Fibroblast of lung (primary cell): ENCODE results near the gene CIB2.

Experiments used
- EZH2 ChIP-seq: IDR thresholded peaks from 2 replicates; pipeline ENCODE4 v1.5.1; 2012; ENCODE audit warnings: low read length, control low read depth, mild to moderate bottlenecking; ENCODE audit errors: missing control alignments
- TF ChIP-seq, protein P1 (sequence below), 2 donors: IDR thresholded peaks in 1 of 2; conservative IDR thresholded peaks in 1 of 2; 1 replicate in 1 of 2; 2 replicates in 1 of 2; pipeline ENCODE4 v1.5.1; 2011 to 2012; ENCODE audit warnings: low read length in 2 of 2, control low read depth in 1 of 2, inconsistent platforms in 1 of 2, low read depth in 1 of 2, mild to moderate bottlenecking in 1 of 2

DNA sequence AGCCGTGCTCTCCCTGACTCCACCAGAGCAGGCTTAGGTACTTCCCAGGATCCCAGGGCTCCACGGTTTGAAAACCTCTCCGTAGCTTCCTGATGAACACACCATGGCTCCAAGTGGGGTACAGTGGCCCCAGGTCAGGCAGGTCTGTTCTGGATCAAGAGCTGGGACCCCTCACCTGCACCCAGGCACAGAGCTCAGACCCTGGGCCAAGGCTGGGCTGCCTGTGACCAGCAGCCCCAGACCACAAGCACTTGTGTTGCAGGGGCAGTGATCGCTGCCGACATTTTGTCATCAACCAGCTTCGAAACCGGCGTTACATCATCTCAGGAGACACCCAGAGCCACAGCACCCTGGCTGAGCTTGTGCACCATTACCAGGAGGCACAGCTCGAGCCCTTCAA lies 33.6 kb downstream of the CIB2 start:
- no peak for TF ChIP-seq EZH2
- TF ChIP-seq, protein P1, sequence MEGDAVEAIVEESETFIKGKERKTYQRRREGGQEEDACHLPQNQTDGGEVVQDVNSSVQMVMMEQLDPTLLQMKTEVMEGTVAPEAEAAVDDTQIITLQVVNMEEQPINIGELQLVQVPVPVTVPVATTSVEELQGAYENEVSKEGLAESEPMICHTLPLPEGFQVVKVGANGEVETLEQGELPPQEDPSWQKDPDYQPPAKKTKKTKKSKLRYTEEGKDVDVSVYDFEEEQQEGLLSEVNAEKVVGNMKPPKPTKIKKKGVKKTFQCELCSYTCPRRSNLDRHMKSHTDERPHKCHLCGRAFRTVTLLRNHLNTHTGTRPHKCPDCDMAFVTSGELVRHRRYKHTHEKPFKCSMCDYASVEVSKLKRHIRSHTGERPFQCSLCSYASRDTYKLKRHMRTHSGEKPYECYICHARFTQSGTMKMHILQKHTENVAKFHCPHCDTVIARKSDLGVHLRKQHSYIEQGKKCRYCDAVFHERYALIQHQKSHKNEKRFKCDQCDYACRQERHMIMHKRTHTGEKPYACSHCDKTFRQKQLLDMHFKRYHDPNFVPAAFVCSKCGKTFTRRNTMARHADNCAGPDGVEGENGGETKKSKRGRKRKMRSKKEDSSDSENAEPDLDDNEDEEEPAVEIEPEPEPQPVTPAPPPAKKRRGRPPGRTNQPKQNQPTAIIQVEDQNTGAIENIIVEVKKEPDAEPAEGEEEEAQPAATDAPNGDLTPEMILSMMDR (conservative IDR thresholded peaks at IDR 0.05 in 1 of 2, IDR thresholded peaks at IDR 0.05 in 1 of 2; ENCODE audit: low read depth in 1 of 2, low read length in 2 of 2), result no peak
